Stimulated activated CD8-positive, alpha-beta memory T cell treated with anti-CD3 and anti-CD28 coated beads, Interleukin-4, amount 100 ng/mL, for 1 hour (primary cell): Measurements from ENCODE around the gene PHF5A.
"Not testable (repeated sequence)": the region's sequence is repeated elsewhere in the genome, so short reads cannot be mapped to it uniquely, and the experiment has no call there.

Source experiments
- DNase-seq, 2 donors: peaks; one replicate each; pipeline ENCODE4 v3.0.0-alpha.2; 2020; ENCODE audit warnings: low read depth in 2 of 2, low spot score in 1 of 2

PHF5A gene

GRCh38 chr22:41488076-41488475, 19.6 kb upstream of the PHF5A start:
- no peak for DNase-seq

- DNase-seq = no peak
Observed at GRCh38 chr22:41487037-41487935, 18.8 kb upstream of the PHF5A start.

GRCh38 chr22:41485033-41485432, 16.5 kb upstream of the PHF5A start:
- DNase-seq = no peak

- DNase-seq = no peak
Observed at GRCh38 chr22:41482319-41482935, 13.9 kb upstream of the PHF5A start.

GRCh38 chr22:41481925-41482318, 13.4 kb upstream of the PHF5A start:
- DNase-seq = no peak

GRCh38 chr22:41481131-41481830, 12.8 kb upstream of the PHF5A start:
- DNase-seq = no peak

GRCh38 chr22:41480397-41480735, 11.9 kb upstream of the PHF5A start:
- DNase-seq = no peak

- no peak for DNase-seq
Observed at GRCh38 chr22:41479671-41480396, 11.3 kb upstream of the PHF5A start.

GRCh38 chr22:41478891-41479521, 10.5 kb upstream of the PHF5A start:
- DNase-seq = no peak

GRCh38 chr22:41478473-41478872, 10.0 kb upstream of the PHF5A start:
- no peak for DNase-seq

GRCh38 chr22:41474872-41475451, 6.5 kb upstream of the PHF5A start:
- no peak for DNase-seq

- no peak for DNase-seq
Observed at GRCh38 chr22:41471568-41471967, 3.1 kb upstream of the PHF5A start.

- no peak for DNase-seq
Observed at GRCh38 chr22:41470886-41471285, 2.4 kb upstream of the PHF5A start.

GRCh38 chr22:41469218-41469851, 843 bp upstream of the PHF5A start:
- no peak for DNase-seq

- DNase-seq = no peak
Observed at GRCh38 chr22:41461901-41462300, 6.6 kb downstream of the PHF5A start.

- not testable (repeated sequence) for DNase-seq
Observed at GRCh38 chr22:41460071-41460470, 8.4 kb downstream of the PHF5A start.

GRCh38 chr22:41459431-41459830, 9.1 kb downstream of the PHF5A start:
- no peak for DNase-seq

- no peak for DNase-seq
Observed at GRCh38 chr22:41458161-41458728, 10.2 kb downstream of the PHF5A start.

- peak; percentile 67 to 83 for DNase-seq
Observed at GRCh38 chr22:41448189-41448808, 20.2 kb downstream of the PHF5A start.
